OCI-LY1 (cell line): ENCODE data around the gene ST14.

Experiments used
- H2AFZ ChIP-seq: fragments of 200-600 bp; sonication (generic), shearing (Covaris generic); 2 replicates; pipeline ENCODE4 v1.6.0; 2014; ENCODE audit warnings: antibody characterized with exemption, mild to moderate bottlenecking, low read length
- H3F3A ChIP-seq: fragments of 200-600 bp; sonication (generic), shearing (Covaris generic); 2 replicates; pipeline ENCODE4 v1.6.0; 2014; ENCODE audit warnings: mild to moderate bottlenecking, antibody characterized with exemption, low read length, moderate library complexity; ENCODE audit not compliant: insufficient read depth
- H3K27ac ChIP-seq: fragments of 200-600 bp; sonication (generic); 2 replicates; pipeline ENCODE4 v1.5.1; 2014; ENCODE audit warnings: low read length, mixed run types, mild to moderate bottlenecking, low read depth; ENCODE audit not compliant: poor library complexity, severe bottlenecking
- H3K27me3 ChIP-seq: fragments of 200-600 bp; sonication (generic); 2 replicates; pipeline ENCODE4 v1.6.0; 2014; ENCODE audit warnings: antibody characterized with exemption, mild to moderate bottlenecking, low read length, moderate library complexity; ENCODE audit not compliant: insufficient read depth
- H3K36me3 ChIP-seq: fragments of 200-600 bp; sonication (generic); 2 replicates; pipeline ENCODE4 v1.6.1; 2014; ENCODE audit warnings: mild to moderate bottlenecking, antibody characterized with exemption, low read length, moderate library complexity, mixed read lengths; ENCODE audit not compliant: insufficient read depth
- H3K4me1 ChIP-seq: fragments of 200-600 bp; sonication (generic); 2 replicates; pipeline ENCODE4 v1.5.1; 2014; ENCODE audit warnings: mild to moderate bottlenecking, low read length, moderate library complexity; ENCODE audit not compliant: insufficient read depth, severe bottlenecking
- H3K4me2 ChIP-seq: fragments of 200-600 bp; sonication (generic), shearing (Covaris generic); 2 replicates; pipeline ENCODE4 v1.6.1; 2014; ENCODE audit warnings: low read length
- H3K4me3 ChIP-seq: fragments of 200-600 bp; sonication (generic); 2 replicates; pipeline ENCODE4 v1.5.1; 2014; ENCODE audit warnings: low read length, low read depth, mild to moderate bottlenecking, mixed read lengths; ENCODE audit not compliant: poor library complexity, severe bottlenecking
- H3K79me2 ChIP-seq: fragments of 200-600 bp; shearing (Covaris generic); 2 replicates; pipeline ENCODE4 v1.6.1; 2016; ENCODE audit warnings: mixed run types, low read length, mixed read lengths; ENCODE audit not compliant: insufficient read depth
- H3K9ac ChIP-seq: fragments of 200-600 bp; sonication (generic), shearing (Covaris generic); 2 replicates; pipeline ENCODE4 v1.6.1; 2014; ENCODE audit warnings: mild to moderate bottlenecking, low read length, mixed read lengths
- H3K9me2 ChIP-seq: fragments of 200-600 bp; sonication (generic), shearing (Covaris generic); 2 replicates; pipeline ENCODE4 v1.6.1; 2014; ENCODE audit warnings: low read depth, mild to moderate bottlenecking, low read length, mixed read lengths
- H3K9me3 ChIP-seq: fragments of 200-600 bp; shearing (Covaris generic); 2 replicates; pipeline ENCODE4 v1.6.1; 2014; ENCODE audit warnings: low read length, mixed read lengths
- H4K20me1 ChIP-seq: fragments of 200-600 bp; sonication (generic), shearing (Covaris generic); 2 replicates; pipeline ENCODE4 v1.6.0; 2016; ENCODE audit warnings: mild to moderate bottlenecking, low read length; ENCODE audit not compliant: insufficient read depth
- EZH2 ChIP-seq: fragments of 200-600 bp; sonication (generic), shearing (Covaris generic); IDR thresholded peaks from 2 replicates; pipeline ENCODE4 v1.8.0; 2017; ENCODE audit warnings: borderline replicate concordance, mixed run types, mild to moderate bottlenecking, antibody characterized with exemption, low read length, moderate library complexity, mixed read lengths
- TF ChIP-seq, protein P1 (sequence below): fragments of 200-600 bp; sonication (generic), shearing (Covaris generic); IDR thresholded peaks from 2 replicates; pipeline ENCODE4 v1.5.1; 2017; ENCODE audit warnings: mild to moderate bottlenecking, antibody characterized with exemption, low read length, moderate library complexity, mixed read lengths

The ST14 gene

DNA sequence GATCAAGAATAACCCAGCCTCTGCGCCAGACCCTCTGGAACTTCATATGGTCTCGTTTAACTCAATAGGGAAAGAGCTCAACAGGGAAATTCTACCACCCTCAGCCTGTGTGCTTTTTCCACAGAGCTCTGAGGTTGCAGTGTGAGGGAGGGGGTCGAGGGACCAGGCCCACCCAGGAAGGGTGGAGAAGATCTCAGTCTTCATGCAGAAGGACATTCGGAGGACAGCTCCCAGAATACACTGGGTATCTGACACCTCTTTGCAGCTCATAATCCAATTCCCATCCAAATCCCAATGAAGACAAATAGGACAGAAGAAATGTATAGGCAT lies 56.6 kb downstream of the ST14 start:
- Histone ChIP-seq H3K9ac (no peak overlapping the region), H3K9me2 (no peaks in the 10 kb centered on the region), H3K4me1 (peaks cover 6% of the 10 kb centered on the region), H3F3A (no peaks in the 10 kb centered on the region), H3K27me3 (no peaks in the 10 kb centered on the region), H4K20me1 (no peaks in the 10 kb centered on the region), H3K36me3 (peaks cover 29% of the 10 kb centered on the region), H3K4me2 (no peak overlapping the region), H3K27ac (no peak overlapping the region), H3K79me2 (no peaks in the 10 kb centered on the region), H3K4me3 (no peak overlapping the region), H2AFZ (no peak overlapping the region), H3K9me3 (no peaks in the 10 kb centered on the region)
- no peak for TF ChIP-seq EZH2

DNA sequence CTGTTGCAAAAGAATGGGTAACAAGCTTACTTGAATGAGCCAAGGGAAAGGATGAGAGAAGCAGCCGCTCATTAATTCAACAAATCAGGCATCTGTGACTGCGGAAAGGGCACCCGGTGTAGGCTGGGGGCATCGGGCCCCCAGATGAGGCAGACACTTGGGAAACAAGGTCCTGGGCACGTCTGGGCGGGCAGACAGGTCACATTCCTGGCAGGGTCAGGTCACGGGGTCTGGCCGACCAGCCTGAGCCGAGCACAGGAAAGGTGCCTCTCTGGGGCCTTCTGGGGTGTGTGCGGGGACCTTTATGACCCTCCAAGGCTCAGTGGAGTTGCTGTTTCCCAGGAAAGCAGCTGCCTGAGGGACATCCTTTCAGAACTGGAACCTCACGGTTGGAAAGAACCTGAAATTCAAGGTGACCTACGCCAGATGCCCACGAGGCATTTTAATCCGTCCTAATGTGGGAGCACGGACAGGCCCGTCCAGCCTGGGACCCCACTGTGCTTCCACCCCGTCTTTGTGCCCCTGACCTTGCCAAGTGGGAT lies 57.1 kb downstream of the ST14 start:
- H3K4me3 ChIP-seq, result no peak overlapping the region
- no peaks in the 10 kb centered on the region for H3K27me3 ChIP-seq
- H3K9ac ChIP-seq, result no peak overlapping the region
- no peaks in the 10 kb centered on the region for H4K20me1 ChIP-seq
- no peaks in the 10 kb centered on the region for H3K79me2 ChIP-seq
- no peak overlapping the region for H3K4me2 ChIP-seq
- H3K9me3 ChIP-seq, result no peaks in the 10 kb centered on the region
- no peaks in the 10 kb centered on the region for H3F3A ChIP-seq
- TF ChIP-seq, protein P1, sequence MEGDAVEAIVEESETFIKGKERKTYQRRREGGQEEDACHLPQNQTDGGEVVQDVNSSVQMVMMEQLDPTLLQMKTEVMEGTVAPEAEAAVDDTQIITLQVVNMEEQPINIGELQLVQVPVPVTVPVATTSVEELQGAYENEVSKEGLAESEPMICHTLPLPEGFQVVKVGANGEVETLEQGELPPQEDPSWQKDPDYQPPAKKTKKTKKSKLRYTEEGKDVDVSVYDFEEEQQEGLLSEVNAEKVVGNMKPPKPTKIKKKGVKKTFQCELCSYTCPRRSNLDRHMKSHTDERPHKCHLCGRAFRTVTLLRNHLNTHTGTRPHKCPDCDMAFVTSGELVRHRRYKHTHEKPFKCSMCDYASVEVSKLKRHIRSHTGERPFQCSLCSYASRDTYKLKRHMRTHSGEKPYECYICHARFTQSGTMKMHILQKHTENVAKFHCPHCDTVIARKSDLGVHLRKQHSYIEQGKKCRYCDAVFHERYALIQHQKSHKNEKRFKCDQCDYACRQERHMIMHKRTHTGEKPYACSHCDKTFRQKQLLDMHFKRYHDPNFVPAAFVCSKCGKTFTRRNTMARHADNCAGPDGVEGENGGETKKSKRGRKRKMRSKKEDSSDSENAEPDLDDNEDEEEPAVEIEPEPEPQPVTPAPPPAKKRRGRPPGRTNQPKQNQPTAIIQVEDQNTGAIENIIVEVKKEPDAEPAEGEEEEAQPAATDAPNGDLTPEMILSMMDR, result no peak
- no peak for TF ChIP-seq EZH2
- H3K36me3 ChIP-seq, result peaks cover 24% of the 10 kb centered on the region
- H3K9me2 ChIP-seq, result no peaks in the 10 kb centered on the region
- H2AFZ ChIP-seq, result no peak overlapping the region
- no peak overlapping the region for H3K27ac ChIP-seq
- peaks cover 6% of the 10 kb centered on the region for H3K4me1 ChIP-seq

DNA sequence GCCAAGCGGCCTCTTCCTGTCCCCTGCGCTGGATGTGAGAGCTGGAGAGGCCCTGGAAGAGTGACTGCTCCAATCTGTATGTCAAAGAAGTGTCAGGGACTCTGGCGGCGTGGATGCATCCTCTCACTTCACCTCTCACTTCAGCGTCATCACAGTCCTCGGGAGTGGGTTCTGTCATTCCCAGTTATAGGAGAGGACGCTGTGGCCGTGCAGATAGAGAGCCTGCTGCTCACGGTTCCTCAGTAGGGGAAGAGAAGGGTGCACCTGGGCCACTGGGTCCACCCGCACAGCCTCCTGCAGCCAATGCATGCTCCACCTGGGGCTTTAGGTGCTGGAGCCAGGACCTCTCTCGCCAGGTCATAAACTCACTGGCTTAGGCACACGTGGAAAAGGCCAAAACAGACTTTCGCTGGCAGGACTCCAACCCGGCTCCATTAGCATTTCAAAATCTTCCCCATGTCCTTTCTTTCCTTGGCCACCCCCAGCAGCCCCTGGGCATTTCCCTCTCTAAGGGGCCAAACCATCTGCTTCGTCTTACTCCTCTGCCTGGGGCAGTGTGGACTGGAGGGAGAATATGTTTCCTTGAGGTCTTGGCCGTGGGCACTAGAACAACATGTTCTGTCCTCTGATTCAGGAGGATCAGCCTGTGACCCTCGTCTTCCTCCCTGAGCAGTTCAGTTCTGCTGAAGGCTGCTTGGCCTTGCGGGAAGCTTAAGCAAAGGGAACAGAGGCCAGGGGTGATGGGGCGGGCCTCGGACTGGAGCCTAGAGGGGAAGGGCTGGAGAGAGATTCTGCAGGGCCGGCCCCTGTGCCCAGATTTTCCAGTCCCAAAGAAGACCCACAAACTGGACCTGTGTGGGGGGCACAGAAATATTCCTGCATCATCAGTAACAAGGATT lies 57.8 kb downstream of the ST14 start:
- H3F3A ChIP-seq, result no peaks in the 10 kb centered on the region
- no peak overlapping the region for H3K4me3 ChIP-seq
- no peaks in the 10 kb centered on the region for H3K79me2 ChIP-seq
- H3K9me3 ChIP-seq, result no peaks in the 10 kb centered on the region
- H3K4me1 ChIP-seq, result peaks cover 6% of the 10 kb centered on the region
- no peak overlapping the region for H3K4me2 ChIP-seq
- H4K20me1 ChIP-seq, result no peaks in the 10 kb centered on the region
- H2AFZ ChIP-seq, result no peak overlapping the region
- no peak for TF ChIP-seq EZH2
- TF ChIP-seq, protein P1, result no peak
- peaks cover 22% of the 10 kb centered on the region for H3K36me3 ChIP-seq
- H3K9ac ChIP-seq, result no peak overlapping the region
- no peaks in the 10 kb centered on the region for H3K27me3 ChIP-seq
- H3K27ac ChIP-seq, result no peak overlapping the region
- H3K9me2 ChIP-seq, result no peaks in the 10 kb centered on the region
